SKM-1 (cell line): ENCODE data around the gene SGCD.

Experiments used
- DNase-seq: peaks from one replicate; lab custom pipeline; 2025; ENCODE audit not compliant: unreplicated experiment; lab: John Stamatoyannopoulos, UW

The SGCD gene

DNA sequence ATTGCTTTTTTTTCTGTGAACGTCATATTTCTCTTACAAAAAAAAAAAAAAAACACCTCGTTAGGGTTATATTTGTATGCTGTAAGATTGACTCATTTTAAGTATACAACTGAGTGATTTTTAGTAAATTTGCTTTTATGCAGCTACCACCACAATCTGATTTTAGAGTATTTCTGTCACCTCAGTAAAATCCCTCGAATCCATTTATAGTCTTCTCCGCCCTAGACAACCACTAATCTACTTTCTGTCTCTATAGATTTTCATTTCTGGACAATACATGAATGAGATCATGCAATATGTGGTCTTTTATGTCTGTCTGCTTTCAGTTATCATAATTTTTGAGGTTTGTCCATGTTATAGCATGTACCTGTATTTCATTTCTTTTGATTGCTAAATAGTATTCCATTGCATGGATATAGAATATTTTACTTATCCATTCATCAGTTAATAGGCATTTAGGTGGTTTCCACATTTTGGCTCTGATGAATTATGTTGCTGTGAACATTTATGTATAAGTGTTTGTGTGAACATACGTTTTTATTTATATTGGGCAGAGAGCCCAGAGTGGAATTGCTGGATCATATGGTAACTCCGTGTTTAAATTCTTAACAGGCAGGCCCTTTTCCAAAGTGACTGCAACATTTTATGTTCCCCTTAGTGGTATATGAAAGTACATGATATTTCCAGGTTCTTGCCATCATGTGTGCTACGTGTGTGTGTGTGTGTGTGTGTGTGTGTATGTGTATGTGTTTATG is 171.4 kb downstream of the SGCD start:
- no peak for DNase-seq

DNA sequence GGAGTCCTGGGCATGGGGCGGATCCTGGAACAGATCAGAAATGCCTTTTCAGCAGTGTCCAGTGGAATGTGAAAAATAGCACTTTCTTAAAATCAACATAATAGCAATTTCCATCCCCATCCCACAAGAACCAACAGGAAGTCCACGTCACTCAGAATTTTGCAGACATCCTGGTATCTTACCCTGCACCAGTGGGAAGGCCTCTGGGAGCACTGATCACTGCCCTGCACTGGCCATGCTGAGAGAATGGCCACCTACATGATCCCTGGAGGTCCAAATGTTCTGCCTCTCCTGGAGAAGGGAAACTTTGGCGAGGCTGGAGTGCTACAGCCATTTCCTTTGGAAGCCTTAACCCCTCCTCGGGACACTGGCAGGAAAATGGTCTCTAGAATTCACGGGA is 173.8 kb downstream of the SGCD start:
- DNase-seq = no peak

DNA sequence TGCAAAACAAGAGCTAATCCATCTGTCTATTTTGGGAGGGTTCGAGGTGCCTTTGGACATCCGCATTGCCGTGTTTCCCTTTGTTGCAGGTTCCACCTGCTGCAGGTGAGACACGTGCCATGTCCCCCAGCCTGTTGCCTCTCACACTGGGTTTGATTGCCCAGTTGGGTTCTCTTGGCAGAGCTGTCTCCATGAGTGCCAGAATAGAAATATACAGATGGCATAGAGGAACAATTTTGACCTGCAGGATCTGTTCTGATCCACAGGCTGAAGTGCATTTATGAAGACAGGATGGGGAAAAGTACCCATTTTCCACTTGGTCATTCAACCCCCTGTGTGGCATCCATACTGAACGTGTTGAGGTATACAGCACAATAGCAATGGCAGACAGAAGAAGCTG is 178.1 kb downstream of the SGCD start:
- no peak for DNase-seq

DNA sequence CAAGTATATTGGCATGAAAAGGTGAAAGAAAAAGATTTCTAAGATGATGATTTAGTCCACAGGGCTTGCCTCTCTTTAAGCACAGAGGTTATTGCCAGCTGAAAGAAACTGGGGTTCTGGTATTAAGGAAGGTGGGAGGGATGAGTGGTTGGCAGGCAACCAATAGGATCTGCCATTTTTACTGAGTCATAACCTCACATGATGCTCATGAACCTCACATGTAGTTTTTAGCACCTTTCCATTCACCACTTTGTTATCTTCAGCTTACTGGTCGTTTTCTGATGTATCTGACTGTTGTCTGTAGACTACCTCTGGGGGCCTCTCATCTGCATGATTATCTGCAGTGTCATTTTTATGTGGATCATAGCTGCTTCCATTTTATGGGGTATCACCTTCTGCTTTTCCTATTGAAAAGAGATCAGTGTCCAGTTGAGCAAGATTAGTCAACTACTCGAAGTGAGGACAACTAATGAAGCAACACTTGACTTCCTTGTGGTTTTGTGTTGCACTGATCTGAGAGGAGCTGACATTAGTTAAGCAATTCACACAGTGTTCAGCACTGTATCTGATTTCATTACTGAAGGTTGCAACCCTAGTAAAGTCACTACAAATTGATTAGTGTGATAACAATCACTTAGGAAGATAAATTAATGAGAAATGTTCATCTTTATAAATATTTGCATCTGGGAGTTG is 186.3 kb downstream of the SGCD start:
- peak; percentile 83 for DNase-seq

DNA sequence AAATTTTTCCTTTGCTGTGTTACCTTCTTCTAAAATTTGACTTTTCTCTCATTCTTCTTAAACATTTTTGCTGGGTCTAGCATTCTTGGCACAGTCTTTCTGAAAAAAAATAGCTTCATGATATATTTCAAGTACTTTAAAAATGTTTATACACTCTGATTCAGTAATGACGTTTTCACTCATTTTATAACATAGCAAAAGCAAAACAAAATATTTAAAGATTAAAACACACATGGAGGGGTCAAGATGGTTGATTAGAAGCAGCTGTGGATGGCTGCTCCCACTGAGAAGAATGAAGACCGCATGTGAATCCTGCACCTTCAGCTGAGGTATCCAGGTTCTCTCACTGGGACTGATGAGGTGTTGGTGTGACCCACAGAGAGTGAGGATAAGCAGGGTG is 188.2 kb downstream of the SGCD start:
- DNase-seq = no peak

DNA sequence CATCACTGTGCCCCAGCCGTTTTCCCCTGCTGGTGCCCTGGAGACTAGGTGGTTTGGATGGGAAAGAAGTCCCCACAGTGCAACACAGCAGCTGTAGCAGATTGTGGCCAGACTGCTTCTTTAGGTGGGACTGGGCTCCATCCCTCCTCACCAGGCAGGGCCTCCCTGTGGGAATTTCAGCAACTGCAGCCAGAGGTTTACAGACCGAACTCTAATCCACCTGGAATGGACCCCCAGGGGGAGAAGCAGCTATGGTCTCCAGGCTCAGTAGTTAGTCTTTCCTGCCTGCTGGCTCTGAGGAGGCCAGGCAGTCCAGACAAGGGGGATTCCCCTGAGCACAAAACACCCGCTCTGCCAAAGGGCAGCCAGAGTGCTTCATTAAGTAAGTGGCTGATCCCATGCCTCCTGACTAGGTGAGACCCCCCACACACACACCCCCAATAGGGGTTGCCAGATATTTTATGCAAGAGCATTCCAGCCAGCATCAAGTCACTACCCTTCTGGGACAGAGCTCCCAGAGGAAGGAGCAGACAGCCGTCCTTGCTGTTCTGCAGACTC is 188.9 kb downstream of the SGCD start:
- no peak for DNase-seq

DNA sequence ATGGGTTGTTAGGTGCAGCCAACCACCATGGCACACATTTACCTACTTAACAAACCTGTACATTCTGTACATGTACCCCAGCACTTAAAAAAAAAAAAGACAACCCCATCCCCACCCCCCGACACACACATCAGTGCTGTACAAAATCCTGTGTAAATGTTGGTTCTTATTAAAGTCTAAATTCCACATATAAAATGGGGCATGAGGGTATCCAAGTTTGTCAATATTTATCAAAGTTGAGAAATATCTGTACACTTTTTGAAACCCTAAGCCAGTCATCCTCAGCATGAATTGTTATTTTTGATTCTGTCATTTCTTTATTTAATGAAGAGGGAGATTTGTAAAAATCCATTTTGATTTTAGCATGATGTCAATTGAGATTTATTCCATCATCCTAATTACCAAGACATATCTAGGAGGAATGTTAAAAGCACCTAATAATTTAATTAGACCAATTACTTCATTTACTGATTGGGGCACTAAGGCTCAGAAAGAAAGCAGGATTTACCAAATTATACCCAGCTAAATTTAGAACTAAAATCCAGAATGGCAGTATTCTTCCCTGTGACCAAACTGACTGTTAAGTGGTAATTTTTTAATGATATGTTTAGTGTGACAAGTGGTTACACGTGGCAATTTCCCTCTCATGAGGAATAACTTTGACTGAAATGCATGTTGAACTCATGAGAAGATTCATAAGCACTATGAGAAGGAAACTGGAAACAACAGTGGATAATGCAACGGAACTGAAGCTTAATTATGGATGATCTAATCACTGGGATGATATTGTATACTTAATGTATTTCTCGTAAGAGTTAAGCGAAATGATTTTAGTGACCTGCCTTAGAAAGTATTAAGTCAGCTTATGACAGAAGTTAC is 195.9 kb downstream of the SGCD start:
- DNase-seq = no peak

DNA sequence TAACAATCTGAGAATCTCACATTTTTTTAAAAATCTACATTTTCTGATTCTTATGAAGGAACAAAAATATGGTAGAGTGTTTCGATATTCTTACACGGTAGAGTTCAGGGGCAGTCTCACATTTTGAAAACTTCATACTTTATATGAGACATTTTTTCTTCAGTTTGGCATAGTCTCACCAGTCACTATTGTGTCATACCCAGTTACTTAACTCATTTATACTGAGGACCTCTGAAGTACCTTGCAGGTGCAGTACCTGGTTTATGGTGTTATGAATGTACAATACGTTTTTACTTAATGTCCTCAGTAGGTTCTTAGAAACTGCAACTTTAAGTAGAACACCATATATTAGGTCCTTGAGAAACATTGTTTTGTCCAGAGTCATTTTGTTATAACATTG is 196.6 kb downstream of the SGCD start:
- DNase-seq = no peak

DNA sequence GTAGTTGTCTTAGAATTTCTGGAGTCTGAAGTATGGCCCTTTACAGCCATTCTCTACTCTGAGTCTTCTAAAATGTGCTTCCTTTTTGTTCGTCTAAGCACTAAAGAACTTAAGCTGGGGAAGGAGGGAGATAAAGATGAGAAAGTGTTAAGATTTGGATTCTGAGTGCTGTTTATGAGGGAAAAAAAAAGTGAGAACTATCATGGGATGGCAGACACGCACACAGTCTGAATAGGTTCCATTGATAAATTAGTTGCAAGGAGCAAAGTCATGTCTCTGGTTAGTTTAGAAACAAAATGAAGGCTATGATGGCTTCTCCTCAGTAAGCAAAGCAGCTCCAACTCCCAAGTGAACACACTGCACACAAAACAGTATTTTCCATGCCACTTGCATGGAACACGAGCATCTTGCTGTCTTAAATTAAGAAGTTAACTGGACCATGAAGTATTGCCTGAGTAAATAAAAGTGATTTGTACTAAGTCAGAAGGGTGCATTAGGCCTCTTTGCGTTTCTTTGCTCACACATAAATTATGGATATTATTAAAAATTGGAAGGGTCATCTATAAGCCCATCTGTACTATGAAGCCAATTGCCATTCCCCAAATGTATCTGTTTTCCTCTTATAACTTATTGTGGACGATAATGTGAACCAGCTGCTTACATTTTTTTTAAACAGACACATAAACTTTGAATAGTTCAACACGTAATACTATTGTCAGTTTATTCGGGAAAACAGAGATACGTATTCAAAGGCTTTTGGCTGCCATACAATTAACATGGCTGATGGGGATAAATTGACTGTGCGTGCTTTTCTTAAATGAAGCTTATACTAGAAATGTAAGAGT is 199.3 kb downstream of the SGCD start:
- DNase-seq = no peak

DNA sequence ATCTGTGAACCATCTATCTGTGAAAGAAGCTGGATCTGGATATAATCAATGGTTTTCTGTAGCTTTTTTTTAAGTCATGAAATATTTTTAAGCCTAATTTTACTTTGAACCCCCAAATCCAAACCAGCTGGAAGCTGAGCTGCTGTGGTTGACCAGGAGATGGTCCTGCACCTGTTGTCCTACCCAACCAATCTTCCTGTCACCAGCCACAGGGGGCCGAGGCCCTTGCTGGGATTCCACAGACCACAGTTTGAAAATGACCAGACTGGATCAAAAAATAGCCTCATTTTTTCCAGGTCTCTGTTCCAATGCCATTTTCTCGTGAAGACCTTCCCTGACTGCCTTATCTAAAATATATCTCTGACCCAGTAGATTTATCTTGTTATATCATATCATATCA is 200.6 kb downstream of the SGCD start:
- DNase-seq = no peak

DNA sequence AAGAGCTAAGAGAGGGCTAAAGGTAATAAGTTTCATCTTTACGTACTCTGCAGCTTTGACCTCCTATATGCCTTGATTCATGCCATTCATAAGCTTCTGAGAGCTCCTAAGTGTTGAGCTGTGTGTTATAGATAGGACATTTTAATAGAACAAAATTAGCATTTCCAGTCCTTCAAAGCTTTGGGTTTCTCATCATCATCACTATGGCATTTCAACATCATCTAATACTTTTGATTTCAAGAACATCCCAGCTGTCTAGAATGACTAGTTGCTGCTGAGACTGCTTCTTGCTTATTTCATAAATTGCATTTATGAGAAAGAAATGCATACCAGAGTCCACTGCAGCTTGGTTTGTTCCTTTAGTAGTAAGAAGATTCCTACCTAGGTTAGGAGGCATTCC is 201.7 kb downstream of the SGCD start:
- DNase-seq = no peak

DNA sequence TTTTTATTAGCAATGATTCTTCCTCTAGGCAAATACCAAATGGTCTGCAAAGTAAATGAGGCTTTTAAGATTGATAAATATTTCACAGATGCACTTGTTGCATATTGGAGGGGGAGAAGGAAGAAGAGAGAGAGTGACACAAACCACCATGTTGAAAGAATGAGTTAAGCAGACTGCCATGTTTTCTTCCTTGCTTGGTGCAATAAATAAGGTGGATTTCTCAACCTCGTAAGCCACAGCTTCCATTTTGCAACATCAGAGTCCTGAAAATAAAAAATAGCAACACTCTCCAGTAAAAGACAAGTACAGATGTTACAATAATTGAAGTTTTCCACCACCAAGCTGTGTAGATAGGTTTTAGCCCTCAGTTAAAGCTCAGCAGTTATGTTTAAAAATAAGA is 202.9 kb downstream of the SGCD start:
- peak; percentile 74 for DNase-seq

DNA sequence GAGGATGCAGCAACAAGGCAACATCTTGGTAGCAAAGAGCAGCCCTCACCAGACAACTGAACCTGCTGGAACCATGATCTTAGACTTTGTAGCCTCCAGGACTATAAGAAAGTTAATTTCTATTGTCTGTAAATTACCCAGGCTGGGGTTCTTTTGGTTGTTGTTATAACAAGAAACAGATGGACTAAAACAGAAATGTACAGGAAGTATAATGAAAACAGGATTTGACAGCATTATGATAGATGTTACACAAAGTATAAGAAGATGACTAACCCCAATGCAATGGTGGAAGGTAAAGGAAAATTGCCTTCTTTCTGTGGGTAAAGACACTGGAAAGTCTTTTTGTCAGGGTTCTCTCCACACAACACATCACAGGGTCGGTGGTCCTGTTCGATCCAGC is 204.2 kb downstream of the SGCD start:
- DNase-seq = no peak

DNA sequence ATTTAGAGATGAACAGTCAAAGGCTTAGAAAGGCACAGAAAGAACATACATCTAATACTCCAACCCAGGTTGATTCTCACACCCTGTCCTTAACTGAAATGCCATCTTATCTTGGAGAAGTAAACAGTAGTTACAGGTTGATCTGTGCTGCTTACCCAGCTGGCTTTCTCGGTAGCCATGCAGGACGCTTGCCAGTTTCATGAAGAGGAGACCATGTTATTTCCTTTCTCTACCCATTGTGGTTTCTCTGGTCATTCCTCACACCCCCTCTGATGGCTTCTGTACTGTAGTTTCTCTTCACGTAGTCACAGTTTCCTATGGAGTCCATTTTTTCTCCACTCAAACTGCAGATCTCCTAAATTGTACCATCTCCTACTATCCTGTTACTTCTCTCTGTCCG is 206.0 kb downstream of the SGCD start:
- DNase-seq = no peak

DNA sequence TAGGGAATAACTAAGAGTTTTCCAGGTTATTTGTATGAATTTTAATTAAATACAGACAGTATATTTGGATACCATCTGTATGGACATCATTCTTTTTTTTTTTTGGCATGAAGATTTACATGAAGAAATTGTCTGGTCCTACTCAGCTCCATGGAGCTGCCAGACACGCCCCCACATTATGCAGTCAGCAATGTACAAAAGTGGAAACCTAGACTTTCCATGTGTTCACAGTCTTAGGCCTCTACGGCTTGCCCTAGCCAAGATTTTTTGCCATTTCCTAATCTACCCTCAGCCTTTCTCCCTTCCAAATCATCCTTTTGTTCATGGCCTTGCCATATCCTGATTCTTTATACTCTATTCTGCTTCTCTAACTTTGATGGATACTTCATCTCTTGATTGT is 207.1 kb downstream of the SGCD start:
- no peak for DNase-seq

DNA sequence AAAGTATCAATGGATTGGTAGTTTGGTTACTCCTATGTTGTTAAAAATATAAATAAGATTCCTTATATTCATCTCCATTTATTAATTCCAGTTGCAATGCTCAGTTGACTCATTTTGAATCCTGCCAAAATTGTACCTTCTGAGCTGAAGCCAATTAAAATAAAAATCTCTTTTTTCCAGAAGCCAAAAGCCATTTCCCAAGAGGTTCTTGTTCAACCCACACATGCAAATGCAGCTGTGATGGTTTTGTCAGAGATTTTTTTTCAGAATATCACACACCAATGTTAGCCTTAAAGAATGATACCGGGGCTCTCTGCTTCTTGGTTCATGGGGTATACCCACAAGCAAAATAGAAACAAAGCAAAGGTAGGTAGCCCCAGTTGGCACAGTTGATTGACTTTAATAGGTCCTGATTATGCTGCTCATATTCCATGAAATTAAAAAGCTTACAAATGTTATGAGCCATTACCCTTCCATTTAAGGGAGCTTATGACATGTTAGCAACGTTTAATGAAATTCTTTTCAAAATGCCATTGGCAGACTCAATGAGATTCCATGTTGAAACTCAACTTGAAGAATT is 208.0 kb downstream of the SGCD start:
- no peak for DNase-seq

DNA sequence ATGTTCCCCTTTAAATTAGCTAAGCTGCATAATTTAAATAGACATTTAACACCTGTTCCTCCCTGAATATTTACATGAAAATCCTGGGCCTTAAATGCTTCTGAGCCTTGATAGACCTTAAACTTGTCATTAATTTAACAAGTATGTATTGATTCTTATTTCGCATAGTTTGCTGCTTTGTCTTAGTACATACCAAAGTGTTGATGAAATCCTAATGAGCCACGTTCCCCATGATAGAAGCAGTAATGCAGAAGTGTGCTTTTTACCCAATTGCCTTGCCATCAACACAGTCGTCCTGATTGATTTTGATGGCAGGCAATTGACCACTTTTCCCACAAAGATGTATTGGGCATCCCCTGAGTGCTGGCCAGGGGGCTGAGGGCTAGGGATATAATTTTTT is 213.5 kb downstream of the SGCD start:
- DNase-seq = no peak

DNA sequence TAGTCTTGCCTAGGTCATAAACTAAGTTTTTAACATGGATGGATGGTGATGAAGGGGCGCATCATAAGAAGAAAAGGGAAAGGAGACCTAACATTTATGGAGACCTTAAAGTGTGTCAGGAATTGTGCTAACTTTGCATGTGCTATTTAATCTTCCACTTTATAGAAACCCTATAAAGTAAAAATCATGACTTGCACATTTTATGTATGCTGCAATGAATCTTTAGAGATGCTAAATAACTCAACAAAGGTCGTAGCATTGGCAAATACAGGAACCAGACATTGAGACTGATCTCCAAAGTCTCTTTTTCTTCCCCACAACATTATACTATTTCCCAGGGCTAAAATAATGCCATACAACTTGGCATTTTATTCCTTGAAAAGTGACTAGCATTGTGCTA is 214.6 kb downstream of the SGCD start:
- DNase-seq = no peak

DNA sequence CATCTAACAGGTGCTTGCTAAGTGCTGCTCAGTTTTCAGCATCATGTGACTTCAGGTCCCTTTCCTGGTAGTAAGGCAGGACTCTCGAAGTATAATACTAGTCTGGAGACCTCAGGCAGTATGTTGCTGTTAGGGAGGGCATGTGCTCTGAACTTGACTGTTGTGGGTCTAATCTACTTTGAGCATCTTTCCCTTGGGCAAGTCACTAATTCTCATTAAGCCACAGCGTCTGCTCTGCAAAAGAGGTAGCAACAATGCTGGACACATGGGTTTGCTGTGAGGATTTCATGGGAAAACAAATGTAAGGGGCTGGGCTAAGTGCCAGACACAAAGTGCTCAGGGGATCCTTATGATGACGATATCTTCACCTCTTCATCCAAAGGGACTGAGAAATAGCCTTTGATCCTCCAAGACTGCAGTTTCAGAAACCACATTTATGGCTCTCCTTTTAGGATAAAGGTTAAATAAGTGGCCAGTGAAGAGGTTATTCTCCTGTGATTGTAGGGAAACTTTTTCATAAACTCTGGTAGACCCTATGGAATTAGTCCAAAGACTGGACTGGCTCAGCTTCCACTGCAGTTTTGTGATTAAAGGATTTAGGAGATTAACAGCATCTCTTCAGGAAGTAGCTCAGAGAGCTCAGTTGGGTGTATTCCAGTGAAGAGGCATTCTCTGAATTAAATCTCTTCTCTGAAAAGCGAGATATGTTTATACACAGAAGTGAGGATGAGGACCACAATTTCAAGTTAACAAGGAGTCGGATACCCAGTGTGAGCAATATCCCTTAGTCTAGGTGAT is 216.6 kb downstream of the SGCD start:
- no peak for DNase-seq
